NAMALWA (cell line): ENCODE results near the gene EFCAB3.
A peak's percentile ranks its signal among the peaks of the same experiment; 100 is the strongest.
"Not testable (repeated sequence)": the region's sequence is repeated elsewhere in the genome, so short reads cannot be mapped to it uniquely, and the experiment has no call there.

Experiments used
- DNase-seq: peaks from one replicate; pipeline ENCODE4 v3.0.0-alpha.2; 2015; ENCODE audit warnings: low spot score

EFCAB3 gene

GRCh38 chr17:62380253-62380652 lies at the start of gene EFCAB3:
TSS of gene EFCAB3 (plus strand) at chr17:62380553. CDS start at chr17:62382980, 2,427 bp downstream.
- DNase-seq, result no peak

- DNase-seq, result no peak
Observed at GRCh38 chr17:62336527-62336926, 43.8 kb upstream of the EFCAB3 start.

GRCh38 chr17:62343764-62344270 lies 36.5 kb upstream of the EFCAB3 start:
- no peak for DNase-seq

- DNase-seq, result no peak
Observed at GRCh38 chr17:62351176-62351575, 29.2 kb upstream of the EFCAB3 start.

- DNase-seq, result no peak
Observed at GRCh38 chr17:62366191-62366590, 14.2 kb upstream of the EFCAB3 start.

- no peak for DNase-seq
Observed at GRCh38 chr17:62381561-62381960, 1.2 kb downstream of the EFCAB3 start.

- DNase-seq, result no peak
Observed at GRCh38 chr17:62388856-62389255, 8.5 kb downstream of the EFCAB3 start.

GRCh38 chr17:62392908-62393307 lies 12.6 kb downstream of the EFCAB3 start:
- no peak for DNase-seq

GRCh38 chr17:62398891-62399290 lies 18.5 kb downstream of the EFCAB3 start:
- DNase-seq, result no peak

GRCh38 chr17:62405451-62405850 lies 25.1 kb downstream of the EFCAB3 start:
- DNase-seq, result no peak

- not testable (repeated sequence) for DNase-seq
Observed at GRCh38 chr17:62413090-62413489, 32.7 kb downstream of the EFCAB3 start.

GRCh38 chr17:62423647-62424461 lies 43.5 kb downstream of the EFCAB3 start, which contains the start of gene METTL2A:
TSS of gene METTL2A (plus strand) at chr17:62423897. CDS start at chr17:62423903, 6 bp downstream.
- peak; percentile 97 for DNase-seq

GRCh38 chr17:62426214-62426613 lies 45.9 kb downstream of the EFCAB3 start:
- not testable (repeated sequence) for DNase-seq

GRCh38 chr17:62435251-62435650 lies 54.9 kb downstream of the EFCAB3 start:
- not testable (repeated sequence) for DNase-seq

GRCh38 chr17:62441181-62441580 lies 60.8 kb downstream of the EFCAB3 start:
- not testable (repeated sequence) for DNase-seq

- no peak for DNase-seq
Observed at GRCh38 chr17:62444063-62444462, 63.7 kb downstream of the EFCAB3 start.

- DNase-seq, result not testable (repeated sequence)
Observed at GRCh38 chr17:62445791-62446190, 65.4 kb downstream of the EFCAB3 start.

- DNase-seq, result not testable (repeated sequence)
Observed at GRCh38 chr17:62452195-62452594, 71.8 kb downstream of the EFCAB3 start.

- peak; percentile 33 for DNase-seq
Observed at GRCh38 chr17:62453041-62453440, 72.7 kb downstream of the EFCAB3 start.

GRCh38 chr17:62453656-62454055 lies 73.3 kb downstream of the EFCAB3 start:
- peak; percentile 42 for DNase-seq

- DNase-seq, result peak; percentile 60
Observed at GRCh38 chr17:62454111-62454510, 73.8 kb downstream of the EFCAB3 start.

GRCh38 chr17:62456016-62456415 lies 75.7 kb downstream of the EFCAB3 start:
- DNase-seq, result no peak

GRCh38 chr17:62458483-62458882 lies 78.1 kb downstream of the EFCAB3 start:
- not testable (repeated sequence) for DNase-seq
